Esophagus squamous epithelium (tissue), 4 donors: ENCODE measurements around the gene CPPED1.

Experiments used
- CTCF ChIP-seq, 6 experiments: fragments of 450-650 bp in 4 of 6; fragments of 200-600 bp in 2 of 6; sonication (generic) in 2 of 6; IDR thresholded peaks; one replicate each; pipeline ENCODE4 v1.5.1; 2016 to 2019; ENCODE audit warnings: antibody characterized with exemption in 6 of 6, mild to moderate bottlenecking in 4 of 6, moderate library complexity in 4 of 6
- POLR2A ChIP-seq, 4 donors: fragments of 450-650 bp; IDR thresholded peaks; one replicate each; pipeline ENCODE4 v1.6.1; 2017; ENCODE audit warnings: antibody characterized with exemption in 4 of 4, mild to moderate bottlenecking in 4 of 4, moderate library complexity in 3 of 4

- no peak for TF ChIP-seq POLR2A (IDR thresholded peaks at IDR 0.05)
- TF ChIP-seq CTCF (IDR thresholded peaks at IDR 0.05) = no peak
Measured at GRCh38 chr16:12778726-12779125, 25.0 kb downstream of the CPPED1 start.
